Left renal pelvis (tissue), 4 donors: Measurements from ENCODE around the gene DDI2. TPM values are rescaled to one million over a fixed set of nuclear protein-coding genes. Genes with fewer than 3 reads are reported as not detected.
A peak's percentile ranks its signal among the peaks of the same experiment; 100 is the strongest.
"Not testable (repeated sequence)": the region's sequence is repeated elsewhere in the genome, so short reads cannot be mapped to it uniquely, and the experiment has no call there.

ENCODE experiments used
- DNase-seq, 4 donors: peaks; one replicate each; pipeline ENCODE4 v3.0.0-alpha.2; 2013; ENCODE audit warnings: low read depth in 4 of 4, low spot score in 3 of 4
- polyA plus RNA-seq, 4 donors: library from polyadenylated mRNA; unstranded; fragments of 120-200 nt; gene quantifications; one replicate each; pipeline ENCODE4 v1.2.1, GENCODE V29; 2013; ENCODE audit not compliant: insufficient read length in 4 of 4

Gene DDI2
- polyA plus RNA-seq: 10 to 100 TPM; 14.4 to 22.6 (median 20.1) TPM

DNA sequence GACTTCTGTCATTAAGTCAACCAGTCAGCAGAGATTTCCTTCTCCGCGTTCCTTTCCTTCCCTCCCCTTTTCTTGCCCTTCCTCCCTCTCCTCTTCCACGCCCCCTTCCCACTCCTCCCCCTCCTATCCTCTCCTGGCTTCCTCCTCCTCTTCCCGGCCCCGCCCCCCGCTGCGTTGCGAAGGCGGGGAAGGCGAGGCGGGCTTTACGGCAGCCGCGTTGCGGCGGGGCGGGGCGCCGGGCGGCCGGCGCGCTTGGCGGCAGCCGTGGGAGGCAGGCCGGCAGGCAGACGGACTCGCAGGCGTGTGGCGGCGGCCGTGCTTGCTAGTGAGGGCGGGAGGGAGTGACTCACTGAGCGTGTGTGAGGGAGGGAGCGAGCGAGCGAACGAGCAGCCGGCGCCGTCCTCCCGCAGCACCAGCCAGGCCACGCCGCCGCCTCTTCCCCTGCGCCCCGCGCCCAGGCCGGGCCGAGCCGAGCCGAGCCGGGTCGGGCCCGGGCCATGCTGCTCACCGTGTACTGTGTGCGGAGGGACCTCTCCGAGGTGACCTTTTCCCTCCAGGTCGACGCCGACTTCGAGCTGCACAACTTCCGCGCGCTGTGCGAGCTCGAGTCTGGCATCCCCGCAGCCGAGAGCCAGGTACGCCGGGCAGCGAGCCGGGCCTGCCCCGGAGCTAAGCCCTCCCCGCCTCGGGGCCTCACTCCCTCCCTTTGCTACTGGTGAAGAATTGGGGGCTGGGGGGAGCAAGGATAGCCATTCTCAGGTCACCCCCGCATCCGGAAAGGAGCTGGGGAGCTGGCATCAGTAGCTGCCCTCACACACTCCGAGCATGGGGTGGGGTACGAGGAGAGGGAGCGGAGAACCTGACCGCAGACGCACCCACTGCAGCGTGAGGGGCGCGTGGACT lies at the start of gene DDI2:
TSS of gene DDI2 (plus strand) at position 286 of the 904 bp plus-strand sequence. CDS start at position 499, 213 bp downstream.
- peak; percentile 90 to 97 (median 96) for DNase-seq

DNA sequence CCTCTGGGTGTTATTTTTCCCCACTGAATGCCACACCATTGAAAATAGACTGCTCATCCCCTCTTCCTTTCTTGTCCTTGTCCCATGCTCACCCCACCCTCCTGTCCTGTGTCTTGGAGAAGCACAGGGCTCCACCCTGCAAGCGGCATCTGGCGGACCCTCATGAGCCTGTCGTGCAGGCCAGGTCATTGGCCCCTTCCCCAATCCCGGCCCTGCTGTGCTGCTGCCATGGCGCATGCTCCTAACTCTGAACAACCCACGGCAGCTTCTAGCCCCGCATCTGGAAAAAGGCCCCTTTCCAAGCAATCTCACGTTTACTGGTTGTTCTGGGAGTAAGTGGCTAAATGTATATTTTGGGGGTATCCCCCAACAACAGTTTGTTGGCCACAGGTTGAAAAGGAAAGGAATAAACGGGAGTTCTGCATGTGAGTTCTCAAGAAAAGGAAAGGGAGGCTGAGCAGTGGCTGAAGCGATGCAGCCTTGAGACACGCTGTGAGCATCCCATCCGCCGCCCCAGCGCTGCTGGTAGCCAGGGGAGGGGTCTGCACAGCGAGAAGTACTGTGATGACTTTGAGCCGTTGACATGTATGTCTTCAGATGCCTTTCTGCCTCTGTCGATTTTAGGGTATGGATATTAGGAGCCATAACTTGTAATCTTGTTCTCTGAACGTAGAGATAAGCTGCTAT lies 48.7 kb upstream of the DDI2 start:
- no peak for DNase-seq

DNA sequence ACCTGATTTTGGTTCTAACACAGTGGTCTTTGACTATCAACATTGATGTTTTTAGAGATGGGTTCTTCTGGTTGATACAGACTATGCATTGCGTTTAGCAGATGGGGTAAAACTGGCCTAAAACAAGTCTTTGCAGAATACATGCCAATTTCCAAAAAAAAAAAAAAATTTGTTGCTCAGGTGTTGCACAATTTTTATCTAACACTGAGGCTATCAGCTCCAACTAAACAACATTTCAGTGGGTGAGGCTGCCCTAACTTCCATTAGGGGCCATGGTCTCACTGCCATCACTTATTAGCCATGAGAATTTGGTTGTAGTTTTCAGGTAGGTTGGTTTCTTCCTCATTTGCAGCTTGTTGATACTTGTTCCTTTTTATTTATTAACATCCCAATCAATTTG lies 46.4 kb upstream of the DDI2 start:
- DNase-seq: no peak

DNA sequence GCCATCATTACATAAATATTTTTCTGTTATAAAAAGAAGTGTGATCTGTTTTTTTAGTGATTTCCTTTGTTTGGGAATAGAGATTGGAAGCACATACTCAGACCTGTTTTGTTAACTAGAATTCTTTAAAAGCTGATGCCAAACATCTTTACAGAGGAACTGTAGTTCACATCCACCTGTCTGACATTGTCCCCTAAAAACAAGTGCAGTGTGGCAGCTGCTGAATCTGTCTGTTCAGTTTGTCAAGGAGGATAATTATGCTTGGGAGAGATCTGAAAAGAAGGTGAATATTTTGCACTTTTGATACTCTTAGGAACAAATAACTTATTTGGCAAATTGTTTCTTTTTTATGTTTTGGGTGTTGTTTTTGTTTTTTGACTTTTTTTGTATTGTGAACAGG lies 46.0 kb upstream of the DDI2 start:
- DNase-seq: no peak

DNA sequence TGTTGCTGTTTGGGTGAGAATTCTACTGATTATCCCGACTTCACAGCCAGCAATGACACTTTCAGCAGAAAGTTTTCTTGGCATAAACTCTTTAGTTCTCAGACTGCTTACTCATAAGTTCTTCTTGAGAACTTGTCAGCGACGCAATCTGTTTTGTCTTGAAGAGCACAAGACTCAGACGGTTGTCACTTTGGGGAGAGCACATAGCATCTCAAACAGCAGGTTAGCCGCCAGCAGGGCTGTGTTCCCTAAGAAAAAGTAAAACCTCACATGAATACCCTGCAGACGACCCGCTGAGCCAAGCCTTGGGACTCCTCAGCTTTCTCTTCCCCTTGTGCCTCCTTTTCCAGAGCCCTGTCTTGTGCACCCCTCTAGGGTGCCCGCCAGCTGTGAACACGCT lies 43.8 kb upstream of the DDI2 start:
- DNase-seq: no peak

DNA sequence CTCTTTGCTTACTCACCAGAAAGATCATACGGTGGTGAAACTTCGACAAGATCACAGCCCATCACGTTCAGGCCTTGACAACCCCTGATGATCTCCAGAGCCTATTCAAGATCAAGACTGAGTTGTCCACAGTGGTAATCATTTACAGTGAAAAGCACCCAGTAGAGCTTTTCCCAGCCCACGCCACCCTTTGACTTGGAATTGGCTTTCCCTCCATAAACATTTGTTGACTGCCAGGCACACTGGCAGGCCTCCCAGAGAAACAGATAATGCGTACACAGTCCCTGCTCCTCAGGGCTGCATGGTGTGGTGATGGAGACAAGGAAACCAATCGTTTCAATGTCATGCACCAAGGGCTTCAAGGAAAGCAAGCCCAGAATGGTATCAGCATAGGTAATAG lies 42.5 kb upstream of the DDI2 start:
- DNase-seq: no peak

DNA sequence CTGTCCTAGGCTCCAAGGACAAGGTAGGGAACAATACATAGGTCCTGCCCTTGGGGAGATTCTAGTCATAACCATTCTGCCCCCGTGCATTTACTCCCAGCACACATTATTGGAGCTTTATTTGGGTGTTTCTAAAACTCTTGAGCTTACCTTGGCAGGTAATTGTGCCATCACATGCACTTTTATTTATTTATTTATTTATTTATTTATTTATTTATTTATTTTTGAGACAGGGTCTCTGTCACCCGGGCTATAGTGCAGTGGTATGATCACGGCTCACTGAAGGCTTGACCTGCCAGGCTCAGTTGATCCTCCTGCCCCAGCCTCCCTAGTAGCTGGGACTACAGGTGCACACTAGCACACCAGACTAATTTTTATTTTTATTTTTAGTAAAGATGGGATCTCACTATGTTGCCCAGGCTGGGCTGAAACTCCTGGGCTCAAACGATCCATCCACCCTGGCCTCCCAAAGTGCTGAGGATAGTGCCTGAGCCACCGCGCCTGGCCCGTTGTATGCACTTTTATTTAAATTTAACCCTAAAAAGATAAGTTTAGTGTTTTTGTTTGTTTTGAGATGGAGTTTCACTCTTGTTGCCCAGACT lies 41.6 kb upstream of the DDI2 start:
- no peak for DNase-seq

DNA sequence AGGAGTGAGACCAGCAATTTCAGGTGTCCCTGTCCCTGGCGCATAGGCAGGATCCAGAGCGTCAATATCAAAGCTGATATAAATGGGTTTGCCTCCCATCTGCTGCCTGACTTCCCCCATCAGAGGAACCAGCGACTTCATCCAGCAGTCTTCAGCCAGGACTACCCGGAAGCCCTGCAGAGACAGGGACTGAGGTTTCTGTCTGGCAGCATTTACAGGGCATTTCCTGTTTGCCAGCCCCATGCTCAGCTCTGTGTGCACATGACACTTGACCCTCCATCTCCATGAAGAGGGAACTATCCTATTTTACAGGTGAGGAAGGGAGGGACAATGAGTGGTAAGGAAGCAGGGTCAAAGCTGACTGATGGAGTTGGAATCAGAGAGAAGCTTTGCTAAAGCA lies 39.6 kb upstream of the DDI2 start:
- no peak for DNase-seq

DNA sequence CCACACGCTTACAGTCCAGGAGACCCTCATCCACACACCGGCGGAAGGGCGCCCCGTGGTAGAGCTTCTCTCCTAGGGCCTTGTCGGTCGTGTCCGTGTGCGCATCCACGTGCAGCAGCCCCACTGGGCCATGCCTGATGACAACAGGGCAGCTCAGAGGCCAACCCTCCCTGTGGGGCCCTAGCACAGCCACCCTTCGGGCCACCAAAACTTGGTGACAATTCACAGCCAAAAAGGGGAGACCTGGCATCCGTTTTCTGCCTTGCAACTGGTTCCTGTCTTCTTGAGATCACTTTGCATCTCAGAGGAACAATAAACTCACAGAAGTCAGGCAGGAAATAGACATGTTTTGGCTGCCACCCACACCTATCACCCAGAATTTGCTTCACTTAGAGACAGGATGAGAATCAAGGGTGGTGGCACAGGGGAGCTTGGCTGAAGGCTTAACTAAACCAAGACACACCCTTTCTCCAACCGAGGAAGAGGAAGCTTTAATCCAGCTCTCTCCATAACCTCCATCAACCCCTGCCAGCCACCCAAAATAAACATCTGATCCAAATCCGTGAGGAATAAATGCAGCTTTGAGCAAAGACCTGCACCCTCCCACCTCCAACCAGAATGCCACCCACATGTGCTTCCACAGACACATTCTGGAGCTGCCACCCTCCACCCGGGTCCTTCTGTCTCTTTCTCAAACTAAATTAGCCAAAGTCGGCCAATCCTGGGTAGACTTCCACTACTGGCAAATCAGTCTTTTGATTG lies 38.2 kb upstream of the DDI2 start:
- no peak for DNase-seq

DNA sequence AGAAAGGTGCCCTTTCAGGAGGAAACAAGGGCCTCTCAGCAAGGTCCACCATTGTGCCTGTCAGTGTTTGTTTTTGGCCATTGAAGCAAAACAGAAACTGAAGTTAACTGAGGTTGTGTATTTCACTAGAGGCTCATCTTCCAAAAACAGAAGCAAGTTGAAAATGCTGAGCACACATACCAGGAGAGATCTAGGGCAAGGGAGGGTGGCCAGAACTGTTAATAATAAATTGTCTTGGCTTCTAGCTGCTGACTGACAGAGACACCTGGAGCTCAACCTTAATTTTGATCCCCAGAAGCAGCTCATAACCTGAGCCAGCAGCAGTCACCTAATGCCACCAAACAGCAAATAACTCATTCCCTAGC lies 37.6 kb upstream of the DDI2 start:
- DNase-seq: no peak

DNA sequence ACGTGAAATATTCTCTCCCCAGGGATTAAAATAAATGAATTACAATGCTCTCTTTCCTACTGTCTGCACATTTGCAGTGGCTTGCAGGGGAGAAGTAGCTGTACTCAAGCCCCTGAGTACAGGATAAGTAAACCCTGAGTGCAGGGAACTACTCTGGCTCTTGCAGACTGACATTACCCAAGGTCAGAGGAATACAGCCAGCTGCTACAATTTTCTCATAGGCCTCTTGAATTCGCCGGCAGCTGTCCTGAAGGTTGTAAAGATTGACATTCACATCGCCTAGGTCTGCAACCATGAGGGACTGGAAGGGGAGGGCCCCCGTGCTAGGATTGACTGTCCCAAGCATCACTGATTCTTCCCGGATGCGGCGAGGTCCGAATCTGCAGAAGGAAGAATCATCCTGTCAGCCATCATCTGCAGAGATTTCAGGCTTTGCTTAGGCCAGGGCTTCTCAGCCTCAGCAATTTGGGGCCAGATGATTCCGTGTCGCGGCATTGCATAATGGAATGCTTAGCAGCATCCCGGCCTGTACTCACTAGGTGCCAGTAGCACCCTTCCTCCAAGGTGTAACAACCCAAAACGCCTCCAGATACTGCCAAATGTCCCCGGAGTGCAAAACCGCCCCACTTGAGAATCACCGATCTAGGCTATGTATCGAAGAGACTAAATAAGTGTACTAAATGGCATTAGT lies 34.1 kb upstream of the DDI2 start:
- no peak for DNase-seq

DNA sequence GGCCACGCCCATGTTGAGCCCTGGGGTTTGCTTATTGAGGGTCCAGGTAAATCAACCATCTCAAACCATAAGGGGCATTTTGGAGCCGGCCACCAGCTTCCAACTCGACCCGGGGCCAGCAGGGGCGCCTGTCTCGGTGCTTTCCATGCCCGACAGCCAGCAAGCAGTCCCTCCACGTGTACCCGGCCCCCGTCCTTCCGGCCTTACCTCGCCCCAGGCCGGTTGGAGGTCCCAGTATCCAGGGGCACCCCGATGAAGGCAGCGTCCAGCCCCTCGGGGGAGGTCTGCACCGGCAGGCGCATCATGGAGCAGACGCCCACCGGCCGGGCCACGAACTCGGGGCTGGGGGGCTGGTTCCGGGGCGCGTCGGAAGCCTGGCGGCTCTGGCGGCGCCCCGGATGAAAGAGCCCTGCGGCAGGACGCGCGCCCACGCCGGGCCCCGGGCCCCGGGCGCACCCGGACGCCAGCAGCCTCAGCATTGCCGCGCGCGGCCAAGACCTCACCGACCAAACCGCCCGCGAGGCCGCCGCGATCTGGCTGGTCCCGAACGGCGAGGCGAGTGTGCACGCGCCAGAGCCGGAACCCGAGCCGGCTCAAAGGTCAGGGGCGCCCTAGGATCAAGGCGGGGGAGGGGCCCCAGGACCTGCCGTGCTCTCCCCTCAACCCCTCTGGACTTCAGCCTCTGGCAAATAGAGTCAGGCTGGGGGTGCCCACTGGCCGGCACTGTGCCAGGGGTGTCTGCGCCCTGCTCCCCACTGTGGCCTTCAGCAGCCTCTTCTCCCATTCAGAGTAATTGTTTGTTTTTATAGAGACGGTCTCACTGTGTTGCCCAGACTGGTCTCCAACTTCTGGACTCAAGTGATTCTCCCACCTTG lies 32.5 kb upstream of the DDI2 start, which contains the start of gene AGMAT:
TSS of gene AGMAT (minus strand) at position 563 of the 875 bp plus-strand sequence. CDS start at position 479, 84 bp downstream.
- DNase-seq: no peak

DNA sequence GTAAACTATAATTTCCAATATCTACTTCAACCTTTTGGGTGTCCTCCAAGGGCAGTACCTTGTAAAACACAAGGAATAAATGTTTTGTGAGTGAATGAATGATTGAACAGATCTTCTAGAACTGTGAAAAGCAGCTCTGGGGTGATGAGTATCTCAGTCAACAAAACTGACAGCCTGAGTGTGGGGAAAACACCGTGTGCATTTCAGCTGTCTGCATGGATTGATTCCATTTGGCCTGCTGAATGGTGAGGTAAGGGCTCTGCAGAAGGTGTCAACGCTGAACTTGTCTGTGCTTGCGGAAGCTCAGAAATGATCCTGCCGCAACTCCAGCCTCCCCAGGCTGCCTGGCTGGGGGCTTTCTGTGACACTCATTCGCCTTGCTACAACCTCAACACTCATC lies 25.0 kb upstream of the DDI2 start:
- DNase-seq: no peak

DNA sequence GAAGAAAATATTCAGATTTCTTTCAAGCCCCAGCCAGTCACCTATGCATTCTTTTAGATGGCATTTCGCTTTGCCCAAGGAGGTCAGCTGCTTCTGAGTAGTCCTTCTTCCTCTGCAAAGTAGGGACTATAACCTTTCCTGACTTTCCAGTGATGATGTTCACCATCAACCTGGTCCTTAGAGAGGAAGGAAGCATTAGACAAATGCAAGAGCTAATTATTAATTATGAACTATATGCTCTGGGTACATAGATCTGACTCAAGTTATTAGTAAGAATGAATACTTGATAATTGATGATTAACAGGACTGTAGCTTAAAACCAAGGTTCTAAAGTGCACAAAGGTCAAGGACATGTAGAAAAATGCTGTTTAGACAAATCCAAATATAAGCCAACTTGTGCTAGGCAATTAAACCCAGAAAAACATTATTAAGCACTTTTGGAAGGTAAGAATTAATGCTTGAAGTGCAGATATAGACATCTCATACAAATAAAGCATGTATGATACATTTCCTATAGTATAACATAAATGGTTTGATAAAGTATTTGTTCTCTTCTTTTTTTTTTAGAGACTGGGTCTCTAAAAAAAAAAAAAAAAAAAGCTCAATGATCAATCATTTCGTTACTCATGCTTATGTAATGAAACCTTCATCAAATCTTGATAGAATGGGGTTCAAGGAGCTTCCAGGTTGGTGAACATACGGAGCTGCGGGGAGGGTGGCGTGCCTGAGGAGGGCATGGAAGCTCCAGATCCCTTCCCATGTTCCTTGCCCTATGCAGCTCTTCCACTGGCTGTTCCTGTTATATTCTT lies 21.2 kb upstream of the DDI2 start:
- no peak for DNase-seq

DNA sequence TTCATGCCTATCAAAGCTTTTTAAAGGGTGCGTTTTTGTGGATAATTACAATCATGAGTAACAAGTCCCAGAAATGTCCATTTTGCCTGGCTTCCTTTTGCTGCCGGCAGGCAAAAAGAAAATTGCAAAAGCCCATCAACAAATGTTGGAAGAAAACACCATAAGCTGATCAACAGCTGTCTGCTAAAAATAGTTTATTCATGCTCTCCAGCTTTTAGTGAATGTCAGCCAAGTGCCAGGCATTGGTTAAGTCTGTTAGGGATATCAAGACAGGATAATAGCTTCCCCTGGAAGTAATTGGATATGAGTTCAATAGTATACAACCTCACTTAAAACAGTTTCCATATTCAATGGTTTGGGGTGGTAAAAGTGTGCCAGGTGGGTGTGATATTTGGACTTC lies 18.8 kb upstream of the DDI2 start:
- no peak for DNase-seq

DNA sequence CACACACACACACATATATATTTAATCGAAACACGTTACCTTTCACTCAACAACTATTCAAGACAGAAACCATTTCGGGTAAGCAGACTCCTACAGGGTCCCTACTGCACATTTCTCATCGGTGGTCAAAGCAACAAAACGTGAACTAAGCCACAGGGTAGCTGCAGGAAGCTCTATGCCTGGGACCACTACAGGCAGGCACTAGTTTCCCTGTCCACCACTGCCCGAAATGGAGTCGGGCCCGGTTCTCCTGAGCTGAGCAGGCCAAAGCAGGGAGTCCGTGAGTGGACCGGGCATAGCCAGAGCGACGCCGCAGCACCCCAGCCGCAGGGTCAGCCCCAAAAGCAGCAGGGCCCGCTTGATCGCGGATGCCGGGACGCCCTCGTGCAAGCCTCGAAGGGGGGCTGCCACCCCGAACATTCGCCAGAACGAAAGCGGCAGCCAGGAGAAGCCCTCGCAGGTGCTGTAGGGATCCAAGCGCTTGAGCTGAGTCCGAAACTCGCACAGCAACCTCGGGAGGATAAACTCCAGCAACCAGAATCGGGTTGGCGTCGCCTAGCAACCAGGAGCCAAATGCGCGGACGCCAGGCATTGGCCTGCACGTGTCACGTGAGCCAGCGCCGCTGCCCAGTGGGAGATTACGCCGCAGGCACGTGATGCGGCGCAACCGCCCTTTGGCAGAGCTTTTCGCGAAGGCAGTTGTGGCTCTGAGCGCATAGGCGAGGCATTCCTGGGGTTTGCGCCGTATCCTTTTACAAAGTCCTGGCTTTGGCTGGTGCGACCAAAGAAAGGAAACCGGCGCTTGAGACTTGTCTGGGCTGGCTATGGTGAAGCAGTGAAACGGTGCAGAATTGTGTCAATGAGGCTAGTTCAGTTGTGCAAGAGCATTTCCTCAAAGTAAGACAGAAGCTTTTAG lies 13.9 kb upstream of the DDI2 start:
- DNase-seq: peak; percentile 89 to 94 (median 92)

DNA sequence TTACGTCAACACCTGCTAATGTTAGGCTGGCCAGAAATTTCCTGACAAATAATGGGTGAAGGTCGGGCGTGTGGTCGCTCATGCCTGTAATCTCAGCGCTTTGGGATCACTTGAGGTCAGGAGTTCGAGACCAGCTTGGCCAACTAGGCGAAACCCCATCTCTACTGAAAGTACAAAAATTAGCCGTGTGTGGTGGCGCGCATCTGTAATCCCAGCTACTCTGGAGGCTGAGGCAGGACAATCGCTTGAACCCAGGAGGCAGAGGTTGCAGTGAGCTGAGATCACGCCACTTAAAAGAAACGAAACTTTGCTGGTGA lies 13.3 kb upstream of the DDI2 start:
- not testable (repeated sequence) for DNase-seq
